ENCODE results near the gene SMYD3. TPM values are rescaled to one million over a fixed set of nuclear protein-coding genes. Genes with fewer than 3 reads are reported as not detected.

SMYD3 gene
- total and polyA plus RNA-seq, 2 donors (not counting 3 experiments of a cell fraction or from before 2014, with no cell fraction given), result 16.0 to 32.1 TPM

- CTCF ChIA-PET, result interaction anchor here (0.7 to 1.3 kb wide), 4 partner anchors 10 to 203 kb away, joined by 3 read pairs; no protein-coding TSS in a partner anchor
These were observed 429.6 kb downstream of the SMYD3 start for GRCh38 chr1:246077476-246077875.

More at GRCh38 chr1:246077476-246077875, 429.6 kb downstream of the SMYD3 start:
- BruUV-seq (replicated peaks), result no TSS peak
- no peak for FAIRE-seq
- H3K4me3 ChIP-seq (replicated peaks in 1 of 3; ENCODE audit: insufficient read depth in 1 of 3, low read depth in 1 of 3, low read length in 3 of 3), result no peak overlapping the region
- no peak overlapping the region for H3K4me2 ChIP-seq (ENCODE audit: insufficient read depth, low read length)
- POLR2A ChIA-PET, result no interaction called here
- H3K4me1 ChIP-seq (ENCODE audit: control insufficient read depth, extremely low read depth, insufficient read depth, low read length), result no peaks in the 10 kb centered on the region
- no peaks in the 10 kb centered on the region for H3K27me3 ChIP-seq (ENCODE audit: control insufficient read depth in 2 of 2, insufficient read depth in 2 of 2, low read length in 2 of 2)
- dilution Hi-C loops (cut with MboI; ENCODE audit: extremely low pct_ligation_motif_present, low sequenced_read_pairs) (no loop called here), intact Hi-C loops (cut with micrococcal nuclease) (no loop called here)
- no peaks in the 10 kb centered on the region for H3K9me3 ChIP-seq (replicated peaks; ENCODE audit: control insufficient read depth, insufficient read depth, low read length)
- DNase-seq (ENCODE audit: low read depth, low spot score), result peak; percentile 3
- no peak overlapping the region for H3K27ac ChIP-seq (ENCODE audit: insufficient read depth, low read depth, low read length)
- TF ChIP-seq GATA2 (IDR thresholded peaks at IDR 0.05; ENCODE audit: insufficient read depth, insufficient read length, low read depth, low read length) (no peak), EZH2 (IDR thresholded peaks at IDR 0.05; ENCODE audit: borderline replicate concordance, low read depth, low read length, severe bottlenecking) (no peak), CTCF (IDR thresholded peaks at IDR 0.05; ENCODE audit: extremely low read depth in 1 of 2, insufficient read depth in 1 of 2, low read depth in 1 of 2, low read length in 2 of 2) (no peak), FOS (IDR thresholded peaks at IDR 0.05; ENCODE audit: borderline replicate concordance, insufficient read depth, low read length) (no peak), POLR2AphosphoS5 (IDR thresholded peaks at IDR 0.05; ENCODE audit: insufficient read depth, low read depth, low read length) (no peak), MYC (IDR thresholded peaks at IDR 0.05; ENCODE audit: low read depth, low read length) (no peak), JUN (IDR thresholded peaks at IDR 0.05; ENCODE audit: borderline replicate concordance, insufficient read depth, insufficient read length, low read depth) (no peak), POLR2A (IDR thresholded peaks at IDR 0.05; ENCODE audit: low read depth, low read length) (no peak)
- TF ChIP-seq, protein P1, sequence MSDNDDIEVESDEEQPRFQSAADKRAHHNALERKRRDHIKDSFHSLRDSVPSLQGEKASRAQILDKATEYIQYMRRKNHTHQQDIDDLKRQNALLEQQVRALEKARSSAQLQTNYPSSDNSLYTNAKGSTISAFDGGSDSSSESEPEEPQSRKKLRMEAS (IDR thresholded peaks at IDR 0.05; ENCODE audit: insufficient read depth, insufficient read length), result no peak
- no peaks in the 10 kb centered on the region for H3K36me3 ChIP-seq (ENCODE audit: control insufficient read depth in 2 of 2, extremely low read depth in 1 of 2, insufficient read depth in 2 of 2, low read length in 2 of 2)
- H3K9me1 ChIP-seq (replicated peaks; ENCODE audit: control insufficient read depth, extremely low read depth, insufficient read depth, low read length), result no peaks in the 10 kb centered on the region
- H4K20me1 ChIP-seq (replicated peaks; ENCODE audit: control insufficient read depth, extremely low read depth, insufficient read depth, low read length), result no peaks in the 10 kb centered on the region
- no peak overlapping the region for H2AFZ ChIP-seq (ENCODE audit: low read depth, low read length)
- no peaks in the 10 kb centered on the region for H3K79me2 ChIP-seq (ENCODE audit: control insufficient read depth, insufficient read depth, low read length)
- no peak overlapping the region for H3K9ac ChIP-seq (replicated peaks; ENCODE audit: extremely low read depth, insufficient read depth, low read length)
